Measurements from ENCODE around the gene CMTM8.

CMTM8 gene

DNA sequence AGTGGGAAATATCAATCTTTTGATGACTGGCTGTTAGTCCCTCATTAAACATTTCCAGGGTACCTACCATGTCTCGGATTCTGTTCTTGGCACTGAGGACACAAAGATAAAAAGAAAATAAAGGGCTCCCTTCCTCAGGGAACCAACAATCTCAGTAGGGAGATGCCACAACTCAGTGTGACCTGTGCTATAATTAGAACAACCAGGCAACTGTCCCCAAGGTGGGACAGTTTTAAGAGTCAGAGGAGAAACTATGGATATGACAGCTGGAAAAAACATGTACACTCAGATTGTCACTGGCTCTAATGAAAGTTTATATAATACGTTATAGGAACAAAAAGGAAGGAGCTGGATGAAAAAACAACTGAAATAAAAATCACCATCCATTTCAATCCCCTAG is 23.3 kb upstream of the CMTM8 start:
- DNase-seq (ENCODE audit: low read depth), result no peak
- H3K4me3 ChIP-seq (ENCODE audit: control insufficient read depth, low read depth, low read length), result no peak overlapping the region
- TF ChIP-seq, protein P1, sequence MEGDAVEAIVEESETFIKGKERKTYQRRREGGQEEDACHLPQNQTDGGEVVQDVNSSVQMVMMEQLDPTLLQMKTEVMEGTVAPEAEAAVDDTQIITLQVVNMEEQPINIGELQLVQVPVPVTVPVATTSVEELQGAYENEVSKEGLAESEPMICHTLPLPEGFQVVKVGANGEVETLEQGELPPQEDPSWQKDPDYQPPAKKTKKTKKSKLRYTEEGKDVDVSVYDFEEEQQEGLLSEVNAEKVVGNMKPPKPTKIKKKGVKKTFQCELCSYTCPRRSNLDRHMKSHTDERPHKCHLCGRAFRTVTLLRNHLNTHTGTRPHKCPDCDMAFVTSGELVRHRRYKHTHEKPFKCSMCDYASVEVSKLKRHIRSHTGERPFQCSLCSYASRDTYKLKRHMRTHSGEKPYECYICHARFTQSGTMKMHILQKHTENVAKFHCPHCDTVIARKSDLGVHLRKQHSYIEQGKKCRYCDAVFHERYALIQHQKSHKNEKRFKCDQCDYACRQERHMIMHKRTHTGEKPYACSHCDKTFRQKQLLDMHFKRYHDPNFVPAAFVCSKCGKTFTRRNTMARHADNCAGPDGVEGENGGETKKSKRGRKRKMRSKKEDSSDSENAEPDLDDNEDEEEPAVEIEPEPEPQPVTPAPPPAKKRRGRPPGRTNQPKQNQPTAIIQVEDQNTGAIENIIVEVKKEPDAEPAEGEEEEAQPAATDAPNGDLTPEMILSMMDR (IDR thresholded peaks at IDR 0.05; ENCODE audit: control insufficient read depth, insufficient read depth, low read depth, low read length, missing control alignments), result no peak

DNA sequence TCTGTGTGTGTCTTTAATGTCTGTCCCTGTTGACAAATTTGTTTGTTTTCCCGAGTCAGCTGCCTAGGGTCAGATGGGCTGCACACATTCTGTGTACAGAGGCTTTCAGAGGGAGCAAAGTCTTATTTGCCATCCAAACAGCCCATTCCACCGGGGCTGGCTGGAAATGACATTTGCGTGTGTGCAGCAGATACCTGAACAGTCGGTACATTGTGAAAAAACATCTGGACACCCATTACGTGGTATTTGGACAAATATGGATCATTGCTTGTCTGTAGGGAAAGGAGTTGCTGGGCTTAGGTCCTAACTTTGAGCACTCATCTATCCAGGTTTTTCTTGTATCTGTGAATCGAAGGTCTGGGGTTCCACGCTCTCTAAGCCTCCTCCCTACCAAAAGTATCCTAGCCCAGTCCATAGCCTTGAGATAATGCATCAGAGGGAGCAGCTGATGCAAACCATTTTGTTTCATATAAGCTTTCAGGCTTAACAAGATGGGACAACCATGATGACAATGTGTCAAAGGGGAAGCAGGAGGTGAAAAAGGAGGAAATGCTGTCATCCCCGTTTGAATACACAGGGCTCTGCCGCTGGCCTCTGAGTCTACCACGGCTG is 22.2 kb upstream of the CMTM8 start:
- TF ChIP-seq, protein P1 (IDR thresholded peaks at IDR 0.05; ENCODE audit: control insufficient read depth, insufficient read depth, low read depth, low read length, missing control alignments), result no peak
- H3K4me3 ChIP-seq (ENCODE audit: control insufficient read depth, low read depth, low read length), result no peak overlapping the region
- DNase-seq (ENCODE audit: low read depth), result no peak

DNA sequence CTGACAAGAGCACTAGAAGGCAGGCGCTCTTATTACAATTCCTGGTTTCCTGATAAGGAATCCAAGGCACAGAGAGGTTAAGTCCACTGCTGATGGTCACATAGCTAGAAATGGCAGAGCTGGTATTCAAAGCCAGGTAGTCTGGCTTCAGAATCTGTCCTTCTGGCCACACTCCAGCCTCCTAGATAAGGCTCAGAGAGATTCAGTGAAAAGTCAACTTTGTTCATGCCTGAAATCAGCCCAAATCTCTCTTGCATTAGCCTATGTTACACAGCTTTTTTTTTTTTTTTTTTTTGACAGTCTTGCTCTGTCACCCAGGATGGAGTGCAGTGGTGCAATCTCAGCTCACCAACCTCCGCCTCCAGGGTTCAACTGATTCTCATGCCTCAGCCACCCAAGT is 21.1 kb upstream of the CMTM8 start:
- TF ChIP-seq, protein P1 (IDR thresholded peaks at IDR 0.05; ENCODE audit: control insufficient read depth, insufficient read depth, low read depth, low read length, missing control alignments), result no peak
- no peak for DNase-seq (ENCODE audit: low read depth)
- H3K4me3 ChIP-seq (ENCODE audit: control insufficient read depth, low read depth, low read length), result no peak overlapping the region

DNA sequence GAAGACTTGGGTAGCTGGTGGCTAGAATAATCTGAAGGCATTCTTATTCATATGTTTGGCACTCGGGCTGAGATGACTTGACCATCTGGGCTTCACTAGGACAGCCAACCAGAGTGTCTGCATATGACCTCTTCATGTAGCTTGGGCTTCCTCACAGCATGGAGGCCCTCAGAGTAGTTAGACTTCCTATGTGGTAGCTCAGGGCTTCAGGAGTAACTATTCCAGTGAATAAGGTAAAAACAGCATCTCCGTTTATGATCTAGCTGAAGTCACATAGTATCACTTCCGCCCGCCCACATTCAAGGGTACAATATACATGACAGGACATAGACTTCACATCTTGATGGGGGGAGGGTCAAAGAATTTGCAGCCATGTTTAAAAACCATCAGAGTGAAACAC is 18.9 kb upstream of the CMTM8 start:
- H3K4me3 ChIP-seq (ENCODE audit: control insufficient read depth, low read depth, low read length), result no peak overlapping the region
- TF ChIP-seq, protein P1 (IDR thresholded peaks at IDR 0.05; ENCODE audit: control insufficient read depth, insufficient read depth, low read depth, low read length, missing control alignments), result no peak
- DNase-seq (ENCODE audit: low read depth), result no peak

DNA sequence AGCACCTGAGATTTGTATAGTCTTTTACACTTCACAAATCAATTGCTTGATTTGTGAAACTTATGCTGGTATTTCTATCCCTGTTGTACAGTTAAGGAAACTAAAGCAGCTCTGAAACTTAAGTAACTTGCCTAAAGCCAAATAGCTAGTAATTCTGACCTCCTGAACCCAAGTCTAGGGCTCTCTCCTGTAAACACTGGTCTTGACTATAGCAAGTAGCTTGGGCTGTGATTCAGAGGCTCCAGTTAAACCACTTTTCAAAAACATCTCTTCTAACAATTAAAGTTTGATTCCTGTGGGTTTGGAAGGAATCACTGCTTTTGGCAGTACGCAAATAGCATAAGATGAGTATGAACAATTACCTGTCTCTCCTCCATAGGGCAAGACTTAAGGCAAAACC is 18.5 kb upstream of the CMTM8 start:
- TF ChIP-seq, protein P1 (IDR thresholded peaks at IDR 0.05; ENCODE audit: control insufficient read depth, insufficient read depth, low read depth, low read length, missing control alignments), result no peak
- peak; percentile 72 for DNase-seq (ENCODE audit: low read depth)
- H3K4me3 ChIP-seq (ENCODE audit: control insufficient read depth, low read depth, low read length), result no peak overlapping the region

- no peak overlapping the region for H3K4me3 ChIP-seq (ENCODE audit: control insufficient read depth, low read depth, low read length)
- DNase-seq (ENCODE audit: low read depth), result no peak
- TF ChIP-seq, protein P1 (IDR thresholded peaks at IDR 0.05; ENCODE audit: control insufficient read depth, insufficient read depth, low read depth, low read length, missing control alignments), result no peak
Measured at GRCh38 chr3:32222950-32223349, 15.5 kb upstream of the CMTM8 start.

All from AG09309 (cell line).